ENCODE results near the gene CAMK2B. TPM values are rescaled to one million over a fixed set of nuclear protein-coding genes. Genes with fewer than 3 reads are reported as not detected.

The CAMK2B gene
- total and polyA plus RNA-seq, 2 of the 13 experiments (the other 11 are each of a cell fraction or from before 2014, with no cell fraction given) = 0.27 to 0.48 TPM

DNA sequence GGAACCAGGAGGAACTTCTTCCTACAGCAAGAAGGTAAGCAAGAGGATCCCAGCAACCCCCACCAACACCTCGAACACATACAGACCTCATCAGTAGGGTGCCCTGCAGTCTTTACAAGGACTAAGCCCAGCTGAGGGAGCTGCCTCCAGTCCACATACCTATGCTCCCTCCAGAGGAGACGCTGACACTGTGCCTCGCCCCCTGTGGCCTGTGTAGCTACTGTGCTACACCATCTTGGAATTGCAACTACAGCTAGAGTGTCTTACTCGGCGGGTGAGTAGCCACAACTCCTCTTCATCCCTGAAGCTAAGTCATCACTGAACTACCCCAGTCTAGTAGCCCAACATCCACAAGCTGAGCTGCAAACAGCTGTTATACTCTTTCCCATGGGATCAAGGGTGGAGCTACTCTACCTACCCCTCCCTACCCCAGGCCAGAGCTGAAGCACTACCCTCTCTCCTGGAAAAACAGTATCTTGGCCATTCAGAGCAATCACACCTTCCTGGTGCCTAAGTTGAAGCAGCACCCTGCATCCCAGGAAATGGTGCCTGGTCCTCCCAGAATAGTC is 42.2 kb upstream of the CAMK2B start:
- peak; percentile 64 for ATAC-seq
- in situ Hi-C loops (cut with HindIII; ENCODE audit: extremely low pct_ligation_motif_present, low pct_unique_long_range_greater_than_20kb) (no loop called here), intact Hi-C loops (cut with micrococcal nuclease; ENCODE audit: unreplicated experiment) (no loop called here)
- ChIA-PET CTCF (ENCODE audit: low intra/inter-chr PET ratio, low total read pairs) (no interaction called here), POLR2A (no interaction called here)
- Histone ChIP-seq H4K20me1 (ENCODE audit: insufficient read depth, low read length) (no peaks in the 10 kb centered on the region), H3K4me1 (ENCODE audit: insufficient read depth, low read length) (0 out of 2 replicates have a peak, but pooled peaks cover 6% of the 10 kb centered on the region), H3K36me3 (replicated peaks in 1 of 2; ENCODE audit: control insufficient read depth in 1 of 2, insufficient read depth in 2 of 2, low read length in 2 of 2) (no peaks in the 10 kb centered on the region), H3K27ac (ENCODE audit: extremely low read length, insufficient read depth, low read length) (no peak overlapping the region), H2AFZ (ENCODE audit: low read length) (no peak overlapping the region), H3K9me3 (ENCODE audit: low read length) (no peaks in the 10 kb centered on the region), H3K79me2 (ENCODE audit: insufficient read depth, low read length) (no peaks in the 10 kb centered on the region), H3K9ac (ENCODE audit: insufficient read depth, low read depth, low read length) (no peak overlapping the region), H3K4me2 (ENCODE audit: low read depth, low read length) (no peak overlapping the region), H3K27me3 (ENCODE audit: control insufficient read depth in 1 of 2, insufficient read depth in 2 of 2, low read length in 2 of 2) (no peaks in the 10 kb centered on the region), H3K4me3 (replicated peaks in 1 of 3; ENCODE audit: insufficient read depth in 1 of 3, low read depth in 2 of 3, low read length in 3 of 3) (no peak overlapping the region)
- DNase-seq (ENCODE audit: low spot score) = no peak
- FAIRE-seq = no peak
- 10% methylated on average over 2 of the region's 5 CpGs for WGBS (ENCODE audit: low lambda C conversion rate)
- BruUV-seq (replicated peaks) = no TSS peak
- TF ChIP-seq, protein P1, sequence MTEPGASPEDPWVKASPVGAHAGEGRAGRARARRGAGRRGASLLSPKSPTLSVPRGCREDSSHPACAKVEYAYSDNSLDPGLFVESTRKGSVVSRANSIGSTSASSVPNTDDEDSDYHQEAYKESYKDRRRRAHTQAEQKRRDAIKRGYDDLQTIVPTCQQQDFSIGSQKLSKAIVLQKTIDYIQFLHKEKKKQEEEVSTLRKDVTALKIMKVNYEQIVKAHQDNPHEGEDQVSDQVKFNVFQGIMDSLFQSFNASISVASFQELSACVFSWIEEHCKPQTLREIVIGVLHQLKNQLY (CRISPR knock-in tag; IDR thresholded peaks at IDR 0.05) = no peak
- TF ChIP-seq, protein P2, sequence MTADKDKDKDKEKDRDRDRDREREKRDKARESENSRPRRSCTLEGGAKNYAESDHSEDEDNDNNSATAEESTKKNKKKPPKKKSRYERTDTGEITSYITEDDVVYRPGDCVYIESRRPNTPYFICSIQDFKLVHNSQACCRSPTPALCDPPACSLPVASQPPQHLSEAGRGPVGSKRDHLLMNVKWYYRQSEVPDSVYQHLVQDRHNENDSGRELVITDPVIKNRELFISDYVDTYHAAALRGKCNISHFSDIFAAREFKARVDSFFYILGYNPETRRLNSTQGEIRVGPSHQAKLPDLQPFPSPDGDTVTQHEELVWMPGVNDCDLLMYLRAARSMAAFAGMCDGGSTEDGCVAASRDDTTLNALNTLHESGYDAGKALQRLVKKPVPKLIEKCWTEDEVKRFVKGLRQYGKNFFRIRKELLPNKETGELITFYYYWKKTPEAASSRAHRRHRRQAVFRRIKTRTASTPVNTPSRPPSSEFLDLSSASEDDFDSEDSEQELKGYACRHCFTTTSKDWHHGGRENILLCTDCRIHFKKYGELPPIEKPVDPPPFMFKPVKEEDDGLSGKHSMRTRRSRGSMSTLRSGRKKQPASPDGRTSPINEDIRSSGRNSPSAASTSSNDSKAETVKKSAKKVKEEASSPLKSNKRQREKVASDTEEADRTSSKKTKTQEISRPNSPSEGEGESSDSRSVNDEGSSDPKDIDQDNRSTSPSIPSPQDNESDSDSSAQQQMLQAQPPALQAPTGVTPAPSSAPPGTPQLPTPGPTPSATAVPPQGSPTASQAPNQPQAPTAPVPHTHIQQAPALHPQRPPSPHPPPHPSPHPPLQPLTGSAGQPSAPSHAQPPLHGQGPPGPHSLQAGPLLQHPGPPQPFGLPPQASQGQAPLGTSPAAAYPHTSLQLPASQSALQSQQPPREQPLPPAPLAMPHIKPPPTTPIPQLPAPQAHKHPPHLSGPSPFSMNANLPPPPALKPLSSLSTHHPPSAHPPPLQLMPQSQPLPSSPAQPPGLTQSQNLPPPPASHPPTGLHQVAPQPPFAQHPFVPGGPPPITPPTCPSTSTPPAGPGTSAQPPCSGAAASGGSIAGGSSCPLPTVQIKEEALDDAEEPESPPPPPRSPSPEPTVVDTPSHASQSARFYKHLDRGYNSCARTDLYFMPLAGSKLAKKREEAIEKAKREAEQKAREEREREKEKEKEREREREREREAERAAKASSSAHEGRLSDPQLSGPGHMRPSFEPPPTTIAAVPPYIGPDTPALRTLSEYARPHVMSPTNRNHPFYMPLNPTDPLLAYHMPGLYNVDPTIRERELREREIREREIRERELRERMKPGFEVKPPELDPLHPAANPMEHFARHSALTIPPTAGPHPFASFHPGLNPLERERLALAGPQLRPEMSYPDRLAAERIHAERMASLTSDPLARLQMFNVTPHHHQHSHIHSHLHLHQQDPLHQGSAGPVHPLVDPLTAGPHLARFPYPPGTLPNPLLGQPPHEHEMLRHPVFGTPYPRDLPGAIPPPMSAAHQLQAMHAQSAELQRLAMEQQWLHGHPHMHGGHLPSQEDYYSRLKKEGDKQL (CRISPR knock-in tag; IDR thresholded peaks at IDR 0.05; ENCODE audit: low read depth) = no peak
- TF ChIP-seq CHD2 (IDR thresholded peaks at IDR 0.05; ENCODE audit: low read depth, low read length) (no peak), EEA1 (CRISPR knock-in tag; IDR thresholded peaks at IDR 0.05; ENCODE audit: borderline replicate concordance) (no peak), HNRNPUL1 (IDR thresholded peaks at IDR 0.05; ENCODE audit: low read depth, low read length) (no peak), ZNF713 (CRISPR knock-in tag; IDR thresholded peaks at IDR 0.05) (no peak), RFXANK (CRISPR knock-in tag; IDR thresholded peaks at IDR 0.05) (no peak), ZNF678 (CRISPR knock-in tag; IDR thresholded peaks at IDR 0.05) (no peak), ZNF563 (CRISPR knock-in tag; IDR thresholded peaks at IDR 0.05) (no peak), RARA (CRISPR knock-in tag; IDR thresholded peaks at IDR 0.05) (no peak), FOXO1 (CRISPR knock-in tag; IDR thresholded peaks at IDR 0.05) (no peak), ZNF878 (CRISPR knock-in tag; IDR thresholded peaks at IDR 0.05) (no peak), ATM (IDR thresholded peaks at IDR 0.05; ENCODE audit: borderline replicate concordance) (no peak), ZFP41 (CRISPR knock-in tag; IDR thresholded peaks at IDR 0.05; ENCODE audit: borderline replicate concordance) (no peak), NFE2L1 (CRISPR knock-in tag; IDR thresholded peaks at IDR 0.05; ENCODE audit: borderline replicate concordance) (no peak), HCFC1 (IDR thresholded peaks at IDR 0.05; ENCODE audit: low read depth, low read length) (no peak)
- TF ChIP-seq, protein P3, sequence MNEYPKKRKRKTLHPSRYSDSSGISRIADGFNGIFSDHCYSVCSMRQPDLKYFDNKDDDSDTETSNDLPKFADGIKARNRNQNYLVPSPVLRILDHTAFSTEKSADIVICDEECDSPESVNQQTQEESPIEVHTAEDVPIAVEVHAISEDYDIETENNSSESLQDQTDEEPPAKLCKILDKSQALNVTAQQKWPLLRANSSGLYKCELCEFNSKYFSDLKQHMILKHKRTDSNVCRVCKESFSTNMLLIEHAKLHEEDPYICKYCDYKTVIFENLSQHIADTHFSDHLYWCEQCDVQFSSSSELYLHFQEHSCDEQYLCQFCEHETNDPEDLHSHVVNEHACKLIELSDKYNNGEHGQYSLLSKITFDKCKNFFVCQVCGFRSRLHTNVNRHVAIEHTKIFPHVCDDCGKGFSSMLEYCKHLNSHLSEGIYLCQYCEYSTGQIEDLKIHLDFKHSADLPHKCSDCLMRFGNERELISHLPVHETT (CRISPR knock-in tag; conservative IDR thresholded peaks at IDR 0.05) = no peak
- TF ChIP-seq, protein P4, sequence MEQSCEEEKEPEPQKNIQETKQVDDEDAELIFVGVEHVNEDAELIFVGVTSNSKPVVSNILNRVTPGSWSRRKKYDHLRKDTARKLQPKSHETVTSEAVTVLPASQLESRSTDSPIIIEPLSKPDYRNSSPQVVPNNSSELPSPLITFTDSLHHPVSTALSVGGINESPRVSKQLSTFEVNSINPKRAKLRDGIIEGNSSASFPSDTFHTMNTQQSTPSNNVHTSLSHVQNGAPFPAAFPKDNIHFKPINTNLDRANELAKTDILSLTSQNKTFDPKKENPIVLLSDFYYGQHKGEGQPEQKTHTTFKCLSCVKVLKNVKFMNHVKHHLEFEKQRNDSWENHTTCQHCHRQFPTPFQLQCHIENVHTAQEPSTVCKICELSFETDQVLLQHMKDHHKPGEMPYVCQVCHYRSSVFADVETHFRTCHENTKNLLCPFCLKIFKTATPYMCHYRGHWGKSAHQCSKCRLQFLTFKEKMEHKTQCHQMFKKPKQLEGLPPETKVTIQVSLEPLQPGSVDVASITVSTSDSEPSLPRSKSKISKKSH (CRISPR knock-in tag; IDR thresholded peaks at IDR 0.05; ENCODE audit: borderline replicate concordance) = no peak
